Measurements from ENCODE around the gene NFATC3. TPM values are rescaled to one million over a fixed set of nuclear protein-coding genes. Genes with fewer than 3 reads are reported as not detected.

NFATC3 gene
- polyA plus RNA-seq, 3 donors, result 14.3 to 21.8 (median 15.8) TPM

GRCh38 chr16:68166264-68166663 is 81.1 kb downstream of the NFATC3 start:
- Histone ChIP-seq H3K9ac (ENCODE audit: insufficient read depth, low read length, poor library complexity, severe bottlenecking) (no peak overlapping the region), H3K36me3 (replicated peaks in 1 of 2; ENCODE audit: control insufficient read depth in 1 of 2, insufficient read depth in 2 of 2, low read length in 2 of 2) (peaks cover 49 to 64% of the 10 kb centered on the region in 2 donors), H4K20me1 (ENCODE audit: insufficient read depth, low read length) (no peaks in the 10 kb centered on the region), H3K4me2 (replicated peaks; ENCODE audit: extremely low read depth, low read length, poor library complexity, severe bottlenecking) (no peak overlapping the region), H3K9me3 (replicated peaks in 1 of 2; ENCODE audit: control insufficient read depth in 1 of 2, insufficient read depth in 1 of 2, low read length in 2 of 2) (no peaks in the 10 kb centered on the region), H3K4me1 (ENCODE audit: control insufficient read depth in 1 of 2, insufficient read depth in 2 of 2, low read length in 2 of 2) (no peaks in the 10 kb centered on the region), H2AFZ (ENCODE audit: insufficient read depth, low read depth, low read length, poor library complexity, severe bottlenecking) (no peak overlapping the region), H3K4me3 (replicated peaks in 1 of 3; ENCODE audit: low read depth in 2 of 3, low read length in 3 of 3) (no peak overlapping the region), H3K27ac (ENCODE audit: low read depth in 1 of 2, low read length in 2 of 2) (peak overlapping the region in 1 of 2 donors; percentile 34), H3K27me3 (ENCODE audit: control insufficient read depth in 2 of 2, insufficient read depth in 2 of 2, low read length in 2 of 2) (no peaks in the 10 kb centered on the region), H3K79me2 (ENCODE audit: insufficient read depth, low read length) (no peaks in the 10 kb centered on the region)
- Mint-ChIP-seq H3K27me3 (ENCODE audit: low read depth in 3 of 3) (peaks cover 0 to 1% (median 0%) of the 10 kb centered on the region in 3 donors), H3K27ac (peak overlapping the region in 2 of 7 donors; percentile 13 to 15), H3K4me3 (no peak overlapping the region), H3K36me3 (peaks cover 36 to 63% of the 10 kb centered on the region in 2 donors), H3K4me1 (no peaks in the 10 kb centered on the region), H3K9me3 (peaks cover 0 to 3% (median 0%) of the 10 kb centered on the region in 7 donors)
- intact Hi-C loops (cut with micrococcal nuclease), result no loop called here
- DNase-seq, result no peak
- TF ChIP-seq CTCF (IDR thresholded peaks at IDR 0.05), result no peak
- 100% methylated on average over 2 of the region's 3 CpGs for WGBS (ENCODE audit: insufficient coverage)

- intact Hi-C loops (cut with micrococcal nuclease), result no loop called here
Observed at GRCh38 chr16:68179196-68179795, 94.1 kb downstream of the NFATC3 start.

More at GRCh38 chr16:68179196-68179795, 94.1 kb downstream of the NFATC3 start:
- WGBS (ENCODE audit: insufficient coverage), result 90% methylated on average over 1 of the region's 2 CpGs
- H3K4me3 ChIP-seq (replicated peaks in 1 of 3; ENCODE audit: low read depth in 2 of 3, low read length in 3 of 3), result no peak overlapping the region
- H3K27me3 Mint-ChIP-seq (ENCODE audit: low read depth in 3 of 3), result no peaks in the 10 kb centered on the region
- H3K9me3 Mint-ChIP-seq, result no peaks in the 10 kb centered on the region
- no peak overlapping the region for H3K4me3 Mint-ChIP-seq
- H4K20me1 ChIP-seq (ENCODE audit: insufficient read depth, low read length), result no peaks in the 10 kb centered on the region
- H3K4me2 ChIP-seq (replicated peaks; ENCODE audit: extremely low read depth, low read length, poor library complexity, severe bottlenecking), result no peak overlapping the region
- H2AFZ ChIP-seq (ENCODE audit: insufficient read depth, low read depth, low read length, poor library complexity, severe bottlenecking), result no peak overlapping the region
- H3K79me2 ChIP-seq (ENCODE audit: insufficient read depth, low read length), result no peaks in the 10 kb centered on the region
- H3K4me1 ChIP-seq (ENCODE audit: control insufficient read depth in 1 of 2, insufficient read depth in 2 of 2, low read length in 2 of 2), result no peaks in the 10 kb centered on the region
- no peak overlapping the region for H3K9ac ChIP-seq (ENCODE audit: insufficient read depth, low read length, poor library complexity, severe bottlenecking)
- no peak overlapping the region for H3K27ac Mint-ChIP-seq
- peaks cover 72 to 90% of the 10 kb centered on the region in 2 donors for H3K36me3 ChIP-seq (replicated peaks in 1 of 2; ENCODE audit: control insufficient read depth in 1 of 2, insufficient read depth in 2 of 2, low read length in 2 of 2)
- peaks cover 72 to 95% of the 10 kb centered on the region in 2 donors for H3K36me3 Mint-ChIP-seq
- no peak for DNase-seq
- no peaks in the 10 kb centered on the region for H3K9me3 ChIP-seq (replicated peaks in 1 of 2; ENCODE audit: control insufficient read depth in 1 of 2, insufficient read depth in 1 of 2, low read length in 2 of 2)
- TF ChIP-seq CTCF (IDR thresholded peaks at IDR 0.05), result no peak
- H3K27me3 ChIP-seq (ENCODE audit: control insufficient read depth in 2 of 2, insufficient read depth in 2 of 2, low read length in 2 of 2), result no peaks in the 10 kb centered on the region
- H3K27ac ChIP-seq (ENCODE audit: low read depth in 1 of 2, low read length in 2 of 2), result no peak overlapping the region
- no peaks in the 10 kb centered on the region for H3K4me1 Mint-ChIP-seq

Measured in CD14-positive monocyte (primary cell).